HTERT RPE-1 (cell line): Measurements from ENCODE around the gene MOGAT1.
"Not testable (repeated sequence)": the region's sequence is repeated elsewhere in the genome, so short reads cannot be mapped to it uniquely, and the experiment has no call there.

Source experiments
- in situ Hi-C: fragments of 300-500 bp; cut with MboI; formaldehyde crosslinking; loops from 4 replicates; pipeline ENCODE4 v1.14.3; 2020; ENCODE audit warnings: low sequenced_read_pairs

MOGAT1 gene

GRCh38 chr2:222738809-222739208 lies 67.4 kb downstream of the MOGAT1 start:
- in situ Hi-C loops, result no loop called here

- in situ Hi-C loops, result no loop called here
Measured at GRCh38 chr2:222739939-222740338, 68.5 kb downstream of the MOGAT1 start.

- in situ Hi-C loops, result no loop called here
Measured at GRCh38 chr2:222743251-222743812, 71.9 kb downstream of the MOGAT1 start.

DNA sequence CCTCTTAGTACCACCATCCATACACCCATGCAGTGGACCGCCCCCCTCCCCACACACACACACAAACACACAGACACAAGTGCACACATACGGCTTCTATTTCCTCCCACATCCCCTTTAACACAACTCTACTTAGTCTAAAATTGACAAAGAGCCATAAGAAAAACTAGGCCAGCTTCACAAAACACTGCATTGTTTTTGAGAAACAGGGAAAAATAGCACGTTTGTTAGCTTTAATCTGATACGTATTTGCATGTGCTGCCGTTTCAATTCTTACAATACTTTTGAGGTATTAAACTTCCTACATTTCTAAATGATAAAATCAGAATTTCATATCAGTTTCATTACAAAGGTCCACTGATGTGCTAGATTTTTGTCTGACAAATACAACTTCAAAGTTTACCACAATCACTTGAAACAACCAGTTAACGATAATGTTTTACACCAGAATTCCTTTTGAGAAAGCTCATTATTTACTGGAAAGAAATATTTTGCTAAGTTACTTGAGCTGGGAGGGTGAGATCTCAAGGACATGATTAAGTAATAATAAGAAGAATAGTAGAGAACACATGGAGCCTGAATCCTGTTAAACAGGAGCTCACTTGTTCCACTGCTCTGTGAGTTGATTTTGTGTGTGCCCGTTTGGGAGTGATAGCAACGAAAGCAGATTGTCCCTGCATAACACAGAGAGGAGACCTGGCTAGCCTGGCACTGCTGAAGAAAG lies 74.5 kb downstream of the MOGAT1 start:
- in situ Hi-C loops, result no loop called here

DNA sequence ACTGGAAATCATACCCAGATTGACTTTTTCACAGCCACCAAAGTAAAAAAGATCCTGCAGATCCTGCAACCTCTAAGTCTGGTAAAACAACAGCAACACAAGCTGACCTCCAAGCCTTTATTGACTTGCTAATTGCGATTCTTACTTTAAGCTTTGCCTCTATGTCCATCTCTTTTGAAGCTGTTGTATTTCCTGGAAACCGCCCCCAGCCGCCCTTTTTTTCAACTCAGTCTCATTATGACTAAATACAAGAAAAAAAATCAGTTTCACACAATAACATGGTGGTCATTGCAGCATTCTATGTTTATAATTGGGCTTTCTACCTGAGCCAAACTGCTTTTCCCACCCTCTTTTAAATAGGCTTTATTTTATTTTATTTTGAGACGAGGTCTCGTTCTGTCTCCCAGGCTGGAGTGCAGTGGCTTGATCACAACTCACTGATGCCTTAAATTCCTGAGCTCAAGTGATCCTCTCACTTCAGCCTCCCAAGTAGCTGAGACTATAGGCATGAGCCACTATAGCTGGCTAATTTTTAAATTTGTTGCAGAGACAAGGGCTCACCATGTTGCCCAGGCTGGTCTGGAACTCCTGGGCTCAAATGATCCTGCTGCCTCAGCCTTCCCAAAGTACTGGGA lies 76.2 kb downstream of the MOGAT1 start:
- in situ Hi-C loops, result no loop called here

DNA sequence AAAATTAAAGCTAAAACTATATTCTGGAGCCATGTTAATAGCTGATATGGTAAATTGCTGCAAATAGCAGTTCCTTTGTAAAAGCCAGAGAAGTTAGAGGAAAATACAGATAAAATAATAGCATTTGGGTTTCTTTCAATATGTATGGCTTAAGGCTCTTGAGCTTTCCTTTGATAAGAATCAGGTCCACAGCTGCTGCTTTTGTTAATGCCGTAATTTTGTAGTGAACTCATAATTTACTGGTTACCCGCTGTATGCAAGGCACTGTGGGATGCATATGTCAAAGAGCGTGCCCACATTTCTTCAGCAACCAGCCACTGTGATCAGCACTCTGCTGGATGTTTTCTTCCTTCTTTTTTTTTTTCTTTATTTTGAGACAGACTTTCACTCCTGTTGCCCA lies 79.1 kb downstream of the MOGAT1 start:
- in situ Hi-C loops, result no loop called here

- in situ Hi-C loops, result no loop called here
Measured at GRCh38 chr2:222751238-222751637, 79.8 kb downstream of the MOGAT1 start.

GRCh38 chr2:222751821-222752719 lies 80.6 kb downstream of the MOGAT1 start:
- in situ Hi-C loops, result no loop called here

GRCh38 chr2:222752746-222753145 lies 81.3 kb downstream of the MOGAT1 start:
- in situ Hi-C loops, result no loop called here

GRCh38 chr2:222753251-222753824 lies 81.9 kb downstream of the MOGAT1 start:
- in situ Hi-C loops, result no loop called here

GRCh38 chr2:222754324-222754930 lies 83.0 kb downstream of the MOGAT1 start:
- in situ Hi-C loops, result no loop called here

GRCh38 chr2:222755593-222755992 lies 84.1 kb downstream of the MOGAT1 start:
- in situ Hi-C loops, result not testable (repeated sequence)

DNA sequence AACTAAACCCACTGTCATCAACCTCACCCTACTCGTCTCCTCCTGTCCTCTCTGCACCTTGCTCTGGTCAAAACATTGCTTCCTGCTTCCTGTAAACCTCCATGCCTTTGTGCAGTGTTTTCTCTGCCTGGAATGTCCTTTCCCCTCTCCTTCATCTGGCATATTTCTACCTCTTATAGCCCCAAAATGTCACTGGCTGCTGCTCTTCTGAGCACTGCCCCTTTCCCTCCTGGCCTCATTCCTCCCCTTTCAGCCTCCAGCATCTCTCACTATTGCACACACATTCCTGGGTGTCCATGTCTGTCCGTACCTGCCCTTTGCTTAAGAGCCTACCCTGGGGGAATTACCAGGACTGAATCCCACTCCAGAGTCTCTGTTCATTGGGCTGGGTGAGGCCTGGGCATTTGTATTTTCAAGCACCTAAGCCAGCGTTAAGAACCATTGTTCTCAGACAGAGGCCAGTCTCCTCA lies 84.9 kb downstream of the MOGAT1 start:
- in situ Hi-C loops, result no loop called here

GRCh38 chr2:222756951-222757650 lies 85.6 kb downstream of the MOGAT1 start:
- in situ Hi-C loops, result no loop called here
